Naive B cell (primary cell): ENCODE results near the gene OGFOD1. TPM values are rescaled to one million over a fixed set of nuclear protein-coding genes. Genes with fewer than 3 reads are reported as not detected.
"Not testable (repeated sequence)": the region's sequence is repeated elsewhere in the genome, so short reads cannot be mapped to it uniquely, and the experiment has no call there.

Experiments used
- ATAC-seq, 2 donors: fragments of 150-1000 bp; cut with Tn5 transposase; 2 replicates each; pipeline ENCODE4 v1.10.0; 2021; ENCODE audit warnings: low read depth in 2 of 2, mild to moderate bottlenecking in 2 of 2, moderate library complexity in 2 of 2
- DNase-seq: peaks from one replicate; pipeline ENCODE4 v3.0.0; 2022
- H3K27ac Mint-ChIP-seq, 6 donors: one replicate each; pipeline ENCODE4 v1.8.0; 2020 to 2022; ENCODE audit warnings: mild to moderate bottlenecking in 6 of 6, mixed read lengths in 6 of 6, moderate library complexity in 5 of 6, inconsistent platforms in 2 of 6
- H3K27me3 Mint-ChIP-seq, 3 donors: one replicate each; pipeline ENCODE4 v1.8.0; 2021 to 2022; ENCODE audit warnings: mixed read lengths in 3 of 3, mild to moderate bottlenecking in 1 of 3
- H3K36me3 Mint-ChIP-seq, 2 donors: one replicate each; pipeline ENCODE4 v1.8.0; 2020 to 2022; ENCODE audit warnings: mixed read lengths in 2 of 2, inconsistent platforms in 1 of 2, mild to moderate bottlenecking in 1 of 2
- H3K4me1 Mint-ChIP-seq, 3 donors: one replicate each; pipeline ENCODE4 v1.8.0; 2020 to 2022; ENCODE audit warnings: mixed read lengths in 3 of 3, inconsistent platforms in 1 of 3, mild to moderate bottlenecking in 1 of 3, moderate library complexity in 1 of 3
- H3K4me3 Mint-ChIP-seq, 8 donors: one replicate each; pipeline ENCODE4 v1.8.0; 2020 to 2022; ENCODE audit warnings: mild to moderate bottlenecking in 8 of 8, mixed read lengths in 8 of 8, moderate library complexity in 8 of 8, inconsistent platforms in 2 of 8
- H3K9me3 Mint-ChIP-seq, 7 donors: one replicate each; pipeline ENCODE4 v1.8.0; 2020 to 2022; ENCODE audit warnings: mixed read lengths in 7 of 7, mild to moderate bottlenecking in 5 of 7, inconsistent platforms in 2 of 7, moderate library complexity in 1 of 7
- polyA plus RNA-seq, 6 donors: library from polyadenylated mRNA; unstranded; fragments of 300-500 nt; fragmentation: Illumina TruSeq; gene quantifications; one replicate each; pipeline ENCODE4 v1.2.3, GENCODE V29; 2021; ENCODE audit warnings: low read depth in 6 of 6

The OGFOD1 gene
- polyA plus RNA-seq, 6 donors from 2014 or later = 48.7 to 84.1 (median 69.7) TPM

DNA sequence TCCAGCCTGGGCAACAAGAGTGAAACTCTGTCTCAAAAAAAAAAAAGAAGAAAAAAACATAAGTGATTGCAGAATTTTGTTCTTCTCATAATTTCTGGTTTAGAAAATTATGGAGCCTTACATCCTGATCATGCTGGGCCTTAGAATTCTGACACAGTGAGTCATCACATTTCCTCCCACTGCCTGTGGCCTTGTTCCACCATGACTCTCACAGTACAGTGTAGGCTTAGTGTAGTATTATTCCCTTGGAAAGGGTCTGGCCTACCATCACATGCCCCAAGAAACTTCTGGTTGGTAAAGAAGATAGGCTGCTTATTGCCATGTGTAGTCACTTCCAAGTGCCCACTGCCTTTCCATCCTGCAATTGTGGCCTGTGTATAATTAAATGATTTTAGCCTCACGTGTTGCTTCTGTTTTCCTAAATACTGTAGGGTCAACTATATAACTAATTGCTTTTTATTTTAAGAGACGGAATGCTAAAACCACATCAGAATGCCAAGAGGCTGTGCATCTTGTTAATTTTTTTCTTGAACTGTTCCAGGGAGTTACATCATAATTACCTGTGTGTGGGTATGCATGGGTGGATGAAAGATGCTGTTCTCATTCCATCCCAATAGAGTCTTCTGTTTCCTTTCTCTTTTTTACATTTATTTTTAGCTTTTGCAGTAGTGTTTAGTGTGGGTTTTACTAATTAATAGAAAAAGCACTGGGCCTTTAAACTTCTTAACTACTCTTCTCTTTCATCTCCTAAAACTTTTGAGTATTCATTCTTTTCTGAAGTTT is 25.9 kb downstream of the OGFOD1 start:
- Mint-ChIP-seq H3K36me3 (peaks cover 0 to 15% of the 10 kb centered on the region in 2 donors), H3K27ac (peak overlapping the region in 1 of 6 donors; percentile 39), H3K9me3 (no peaks in the 10 kb centered on the region), H3K4me3 (no peak overlapping the region), H3K4me1 (no peaks in the 10 kb centered on the region), H3K27me3 (no peaks in the 10 kb centered on the region)
- ATAC-seq (no peak), DNase-seq (no peak)

DNA sequence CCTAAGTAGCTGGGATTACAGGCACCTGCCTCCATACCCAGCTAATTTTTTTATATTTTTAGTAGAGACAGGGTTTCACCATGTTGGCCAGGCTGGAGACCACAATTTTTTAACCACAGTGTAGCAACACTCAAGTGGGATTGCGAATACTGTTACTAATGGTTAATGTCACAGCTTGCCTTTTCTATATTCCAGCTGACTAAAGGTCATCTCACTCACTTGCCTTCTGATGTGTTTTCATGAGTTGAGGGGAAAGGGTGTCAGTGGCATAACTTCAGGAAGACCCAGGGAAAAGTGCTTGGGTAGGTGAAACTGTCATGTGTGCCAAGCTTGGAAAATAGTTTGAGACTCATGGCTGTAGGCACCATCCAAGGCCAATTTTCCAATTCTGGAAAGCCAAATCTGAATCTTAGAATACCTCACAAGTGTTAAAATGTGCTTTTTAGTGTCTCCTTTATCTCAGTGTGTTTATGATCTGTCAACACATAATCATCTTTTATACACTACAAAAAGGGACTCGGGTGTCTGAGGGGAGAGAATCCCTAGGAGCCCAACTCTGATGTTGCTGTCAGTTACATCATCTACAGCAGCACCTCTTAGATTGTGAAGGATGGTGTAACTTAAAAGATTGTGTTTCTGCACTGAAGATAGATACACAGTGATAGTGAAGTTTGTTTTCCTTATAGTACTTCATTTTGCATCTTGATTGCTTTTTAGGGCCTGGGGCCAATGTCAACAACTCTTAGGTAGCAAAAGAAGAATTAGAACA is 27.1 kb downstream of the OGFOD1 start:
- Mint-ChIP-seq H3K4me1 (no peaks in the 10 kb centered on the region), H3K9me3 (no peaks in the 10 kb centered on the region), H3K4me3 (no peak overlapping the region), H3K36me3 (peaks cover 0 to 15% of the 10 kb centered on the region in 2 donors), H3K27me3 (no peaks in the 10 kb centered on the region), H3K27ac (no peak overlapping the region)
- no peak for DNase-seq
- ATAC-seq = no peak

DNA sequence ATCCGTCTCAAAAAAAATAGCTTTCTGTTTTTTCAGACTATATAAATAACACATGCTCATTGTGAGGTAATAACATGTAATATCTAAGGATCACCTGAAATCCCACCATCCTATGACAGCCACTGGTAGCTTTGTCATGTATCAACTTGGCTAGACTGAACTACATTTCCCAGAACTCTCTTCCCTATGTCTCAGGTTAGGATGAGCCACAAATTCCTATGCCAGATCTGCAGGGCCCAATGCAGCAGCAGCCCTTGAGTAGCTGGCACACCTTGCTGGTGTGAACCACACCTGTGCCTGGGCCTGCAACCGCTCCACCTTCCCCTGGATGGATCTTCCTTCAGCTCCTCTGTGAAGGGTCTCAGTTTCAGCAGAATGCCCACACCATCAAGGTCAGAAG is 28.1 kb downstream of the OGFOD1 start:
- no peak for ATAC-seq
- peak overlapping the region in 1 of 6 donors; percentile 82 for H3K27ac Mint-ChIP-seq
- H3K27me3 Mint-ChIP-seq = no peaks in the 10 kb centered on the region
- peak overlapping the region in 1 of 8 donors; percentile 79 for H3K4me3 Mint-ChIP-seq
- peaks cover 0 to 15% of the 10 kb centered on the region in 2 donors for H3K36me3 Mint-ChIP-seq
- no peak for DNase-seq
- H3K4me1 Mint-ChIP-seq = no peaks in the 10 kb centered on the region
- no peaks in the 10 kb centered on the region for H3K9me3 Mint-ChIP-seq

DNA sequence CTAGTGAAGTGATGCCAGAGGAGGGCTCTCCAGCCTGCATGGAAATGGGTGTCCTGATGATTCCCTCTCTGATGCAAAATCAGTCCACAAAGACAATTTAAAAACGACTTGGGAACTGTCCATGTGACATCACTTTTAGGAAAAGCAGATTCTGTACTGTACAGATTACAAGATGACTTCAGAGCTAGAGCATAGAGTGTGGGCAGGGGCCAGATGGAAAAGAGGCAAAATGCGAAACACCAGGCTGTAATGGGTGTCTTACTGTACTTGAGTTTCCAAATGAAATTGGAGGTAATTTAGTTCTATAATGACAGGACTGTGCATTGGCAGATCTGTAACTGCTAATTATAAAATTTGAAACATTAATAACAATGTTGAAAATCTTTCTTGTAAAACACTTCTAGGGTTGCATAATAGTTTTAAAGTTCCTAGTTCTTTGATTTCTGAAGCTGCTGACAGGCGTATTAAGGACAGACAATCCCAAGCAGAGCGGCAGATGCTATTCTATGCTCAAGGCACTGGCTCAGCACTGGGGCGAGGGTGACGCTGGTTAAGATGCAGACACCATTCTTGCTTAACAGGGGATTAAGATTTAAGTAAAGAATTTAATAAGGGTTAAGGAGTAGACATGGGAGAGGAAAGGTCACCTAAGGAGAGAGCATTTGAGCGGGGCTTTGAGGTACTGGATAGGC is 29.6 kb downstream of the OGFOD1 start:
- Mint-ChIP-seq H3K27me3 (no peaks in the 10 kb centered on the region), H3K4me3 (no peak overlapping the region), H3K36me3 (peaks cover 0 to 15% of the 10 kb centered on the region in 2 donors), H3K27ac (peak overlapping the region in 1 of 6 donors; percentile 86), H3K9me3 (no peaks in the 10 kb centered on the region), H3K4me1 (no peaks in the 10 kb centered on the region)
- ATAC-seq (no peak), DNase-seq (no peak)

DNA sequence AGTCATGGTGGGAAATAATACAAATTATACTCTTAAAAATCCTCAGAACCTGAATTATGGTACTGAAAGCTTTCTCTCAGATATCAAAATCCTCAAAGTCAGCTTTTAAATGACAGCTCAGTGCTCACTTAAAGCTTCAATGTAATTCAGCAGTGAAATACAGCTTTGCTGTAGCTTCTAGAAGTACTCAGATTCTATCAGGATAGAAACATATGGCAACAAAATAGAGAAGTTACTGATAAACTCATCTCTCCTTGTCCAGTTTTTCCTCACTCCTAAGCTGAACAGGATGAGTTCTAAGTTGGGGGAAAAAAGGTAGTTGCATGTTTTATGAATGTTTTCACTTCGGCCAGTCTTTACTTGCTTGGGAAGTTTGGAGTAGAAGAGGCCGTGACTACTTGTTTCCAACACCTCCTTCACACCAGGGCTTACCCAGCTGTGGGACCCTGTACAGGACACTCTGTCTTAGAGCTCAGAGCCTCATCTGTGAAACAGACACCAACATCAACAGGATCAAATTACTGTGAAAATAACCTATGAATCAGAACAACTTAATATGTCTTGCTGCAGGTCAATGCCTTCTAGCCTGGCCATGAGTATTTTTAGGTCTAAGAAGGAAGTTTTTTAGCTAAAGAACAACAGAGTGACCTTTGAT is 30.2 kb downstream of the OGFOD1 start:
- Mint-ChIP-seq H3K27me3 (no peaks in the 10 kb centered on the region), H3K27ac (peak overlapping the region in 1 of 6 donors; percentile 86), H3K9me3 (peaks cover 0 to 3% (median 0%) of the 10 kb centered on the region in 7 donors), H3K4me3 (no peak overlapping the region), H3K36me3 (peaks cover 0 to 13% of the 10 kb centered on the region in 2 donors), H3K4me1 (no peaks in the 10 kb centered on the region)
- DNase-seq (no peak), ATAC-seq (no peak)

DNA sequence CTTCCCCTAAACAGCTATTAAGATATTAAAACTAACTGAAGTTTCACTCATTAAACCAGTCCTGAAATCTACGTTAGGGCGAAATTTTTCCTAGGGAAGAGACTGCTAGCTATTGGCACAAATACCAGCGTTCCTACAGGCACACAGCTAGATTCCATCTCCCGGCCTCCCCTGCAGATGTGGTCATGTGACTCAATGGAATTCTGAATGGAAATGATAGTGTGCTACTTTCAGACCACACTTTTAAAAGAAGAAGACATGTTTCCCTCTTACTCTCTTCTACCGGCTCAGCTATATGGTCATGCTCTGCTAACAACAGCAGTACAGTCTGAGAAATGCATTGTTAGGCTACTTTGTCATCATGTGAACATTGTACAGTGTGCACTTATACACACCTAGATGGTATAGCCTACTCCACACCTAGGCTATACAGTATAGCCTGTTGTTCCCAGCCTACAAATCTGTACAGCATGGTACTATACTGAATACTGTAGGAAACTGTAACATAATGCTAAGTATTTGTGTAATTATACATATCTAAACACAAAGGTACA is 31.4 kb downstream of the OGFOD1 start:
- Mint-ChIP-seq H3K27ac (no peak overlapping the region), H3K36me3 (peaks cover 0 to 12% of the 10 kb centered on the region in 2 donors), H3K27me3 (no peaks in the 10 kb centered on the region)

DNA sequence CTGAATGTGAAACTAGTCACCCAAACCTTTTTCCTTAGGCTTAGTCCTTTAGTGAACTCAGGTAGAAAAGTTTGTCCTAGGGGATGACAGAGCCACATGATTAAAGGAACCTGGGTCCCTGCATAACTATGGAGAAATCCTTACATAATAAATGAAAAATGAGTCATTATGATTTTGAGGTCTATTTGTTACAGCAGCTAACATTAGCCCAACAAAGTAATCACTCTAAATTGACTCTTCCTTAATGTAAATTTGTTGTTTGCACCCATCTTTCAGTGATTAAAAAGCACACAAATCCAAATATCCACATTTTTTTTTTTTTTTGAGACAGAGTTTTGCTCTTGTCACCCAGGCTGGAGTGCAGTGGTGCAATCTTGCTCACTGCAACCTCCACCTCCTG is 32.0 kb downstream of the OGFOD1 start:
- ATAC-seq = no peak
- Mint-ChIP-seq H3K36me3 (peaks cover 0 to 12% of the 10 kb centered on the region in 2 donors), H3K4me1 (no peaks in the 10 kb centered on the region), H3K4me3 (no peak overlapping the region), H3K27me3 (no peaks in the 10 kb centered on the region), H3K9me3 (peaks cover 0 to 3% (median 0%) of the 10 kb centered on the region in 7 donors), H3K27ac (no peak overlapping the region)
- no peak for DNase-seq

More for the DNA sequence above, 31.4 kb downstream of the OGFOD1 start:
- DNase-seq = no peak
- no peaks in the 10 kb centered on the region for H3K4me1 Mint-ChIP-seq
- peaks cover 0 to 3% (median 0%) of the 10 kb centered on the region in 7 donors for H3K9me3 Mint-ChIP-seq
- no peak overlapping the region for H3K4me3 Mint-ChIP-seq
- no peak for ATAC-seq

DNA sequence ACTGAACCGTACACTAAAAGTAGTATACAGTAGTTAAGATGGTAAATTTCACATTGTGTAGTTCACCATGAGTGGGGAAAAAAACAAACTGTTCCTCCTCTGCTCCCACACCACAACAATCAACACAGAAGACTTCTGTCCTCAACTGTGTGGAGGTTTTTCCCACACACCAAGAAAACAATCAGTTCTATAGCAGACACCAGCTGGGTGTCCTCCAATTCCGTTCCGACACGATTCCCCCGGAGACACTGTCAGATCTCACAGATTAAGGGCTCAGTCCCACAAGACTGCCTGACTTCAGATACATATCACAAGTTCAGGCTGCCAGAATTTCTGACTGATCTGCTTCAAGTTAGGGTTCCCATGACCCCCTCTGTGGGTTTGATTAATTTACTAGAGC is 36.7 kb downstream of the OGFOD1 start:
- ATAC-seq = no peak
- no peak overlapping the region for H3K4me3 Mint-ChIP-seq
- no peak for DNase-seq

DNA sequence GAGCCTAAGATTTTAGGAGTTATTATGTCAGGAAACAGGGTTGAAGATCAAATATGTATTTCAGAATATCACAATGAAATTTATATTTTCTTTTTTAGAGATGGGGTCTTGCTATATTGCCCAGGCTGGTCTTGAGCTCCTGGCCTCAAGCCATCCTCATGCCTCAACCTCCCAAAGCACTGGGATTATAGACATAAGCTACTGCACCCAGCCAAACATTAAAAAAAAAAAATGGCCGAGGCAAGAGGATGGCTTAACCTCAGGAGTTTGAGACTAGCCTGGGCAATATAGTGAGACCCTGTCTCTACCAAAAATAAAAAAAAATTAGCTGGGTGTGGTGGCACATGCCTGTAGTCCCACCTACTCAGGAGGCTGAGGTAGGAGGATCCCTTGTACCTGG is 37.5 kb downstream of the OGFOD1 start:
- DNase-seq, H3K4me3 Mint-ChIP-seq, ATAC-seq, H3K27ac Mint-ChIP-seq, H3K27me3 Mint-ChIP-seq, H3K9me3 Mint-ChIP-seq: not testable (repeated sequence)
- peaks cover 0 to 10% (median 0%) of the 10 kb centered on the region in 3 donors for H3K4me1 Mint-ChIP-seq
- peaks cover 0 to 18% of the 10 kb centered on the region in 2 donors for H3K36me3 Mint-ChIP-seq

More for the DNA sequence above, 36.7 kb downstream of the OGFOD1 start:
- Mint-ChIP-seq H3K27ac (no peak overlapping the region), H3K9me3 (peaks cover 0 to 3% (median 0%) of the 10 kb centered on the region in 7 donors), H3K4me1 (peaks cover 0 to 10% (median 0%) of the 10 kb centered on the region in 3 donors), H3K27me3 (no peaks in the 10 kb centered on the region), H3K36me3 (peaks cover 0 to 13% of the 10 kb centered on the region in 2 donors)

DNA sequence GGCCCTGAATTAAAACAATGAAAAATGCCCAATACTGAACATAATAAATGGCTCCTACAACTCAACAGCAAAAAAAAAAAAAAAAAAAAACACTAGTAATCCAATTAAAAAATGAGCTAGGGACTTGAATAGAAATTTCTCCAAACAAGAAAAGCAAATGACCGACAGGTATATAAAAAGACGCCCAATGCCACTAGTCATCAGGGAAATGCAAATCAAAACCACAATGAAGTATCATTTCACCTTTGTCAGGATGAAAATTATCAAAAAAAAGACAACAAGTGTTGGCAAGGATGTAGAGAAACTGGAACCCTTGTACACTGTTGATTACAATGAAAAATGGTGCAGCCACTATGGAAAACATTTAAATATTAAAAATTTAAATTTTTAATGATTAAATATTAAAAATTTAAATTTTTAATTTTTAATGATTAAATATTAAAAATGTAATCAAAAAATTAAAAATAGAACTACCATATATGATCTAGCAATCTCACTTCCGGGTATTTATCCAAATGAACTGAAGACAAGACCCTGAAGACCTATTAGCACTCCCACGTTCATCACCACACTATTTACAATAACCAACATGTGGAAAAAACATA is 40.4 kb downstream of the OGFOD1 start:
- no peak overlapping the region for H3K4me3 Mint-ChIP-seq
- peak overlapping the region in 1 of 6 donors; percentile 69 for H3K27ac Mint-ChIP-seq
- H3K9me3 Mint-ChIP-seq = no peaks in the 10 kb centered on the region
- DNase-seq (no peak), ATAC-seq (no peak)
- H3K4me1 Mint-ChIP-seq = peaks cover 0 to 10% (median 0%) of the 10 kb centered on the region in 3 donors
- H3K36me3 Mint-ChIP-seq = peaks cover 14 to 35% of the 10 kb centered on the region in 2 donors
- H3K27me3 Mint-ChIP-seq = no peaks in the 10 kb centered on the region

DNA sequence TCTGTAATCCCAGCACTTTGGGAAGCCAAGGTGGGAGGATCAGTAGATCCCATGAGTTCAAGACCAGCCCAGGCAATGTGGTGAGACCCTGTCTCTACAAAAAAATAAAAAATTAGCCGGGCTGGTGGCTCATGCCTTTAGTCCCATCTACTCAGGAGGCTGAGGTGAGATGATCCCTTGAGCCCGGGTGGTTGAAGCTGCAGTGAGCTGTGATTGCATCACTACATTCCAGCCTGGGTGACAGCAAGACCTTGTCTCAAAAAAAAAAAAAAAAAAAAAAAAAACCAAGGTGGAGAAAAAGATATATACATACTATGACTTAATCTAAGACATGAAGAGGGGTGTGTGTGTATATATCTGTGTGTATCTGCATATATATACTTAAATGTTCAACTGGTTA is 41.8 kb downstream of the OGFOD1 start:
- DNase-seq (no peak), ATAC-seq (no peak)
- Mint-ChIP-seq H3K4me3 (no peak overlapping the region), H3K9me3 (no peaks in the 10 kb centered on the region), H3K27ac (no peak overlapping the region), H3K4me1 (peaks cover 0 to 10% (median 0%) of the 10 kb centered on the region in 3 donors), H3K27me3 (no peaks in the 10 kb centered on the region), H3K36me3 (peaks cover 28 to 49% of the 10 kb centered on the region in 2 donors)

DNA sequence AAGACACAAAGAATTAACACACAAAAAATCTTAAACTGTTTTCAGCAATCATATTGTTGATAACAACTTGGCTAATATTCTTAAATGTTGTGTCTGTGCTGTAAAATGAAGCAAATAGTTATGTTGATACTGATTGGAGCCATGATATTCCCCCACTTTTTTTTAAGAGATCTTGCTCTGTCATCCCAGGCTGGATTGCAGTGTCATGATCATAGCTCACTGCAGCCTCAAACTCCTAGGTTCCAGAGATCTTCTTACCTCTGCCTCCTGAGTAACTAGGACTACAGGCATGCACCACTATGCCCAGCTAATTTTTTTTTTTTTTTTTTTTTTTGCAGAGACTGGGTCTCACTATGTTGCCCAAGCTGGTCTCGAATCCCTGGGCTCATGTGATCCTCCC is 42.5 kb downstream of the OGFOD1 start:
- peaks cover 0 to 10% (median 0%) of the 10 kb centered on the region in 3 donors for H3K4me1 Mint-ChIP-seq
- no peak for ATAC-seq
- H3K36me3 Mint-ChIP-seq = peaks cover 35 to 56% of the 10 kb centered on the region in 2 donors
- no peak for DNase-seq
- H3K9me3 Mint-ChIP-seq = no peaks in the 10 kb centered on the region
- no peak overlapping the region for H3K4me3 Mint-ChIP-seq
- H3K27me3 Mint-ChIP-seq = no peaks in the 10 kb centered on the region
- peak overlapping the region in 1 of 6 donors; percentile 72 for H3K27ac Mint-ChIP-seq
